K562 (cell line): ENCODE measurements around the gene TOM1. TPM values are rescaled to one million over a fixed set of nuclear protein-coding genes. Genes with fewer than 3 reads are reported as not detected.

ENCODE experiments used
- ATF7 ChIP-seq: fragments of 450-650 bp; IDR thresholded peaks from 2 replicates; pipeline ENCODE4 v1.7.1; 2014; ENCODE audit warnings: mild to moderate bottlenecking, moderate library complexity
- EGR1 ChIP-seq: fragments of 450-650 bp; conservative IDR thresholded peaks from 2 replicates; pipeline ENCODE4 v1.6.1; 2017; ENCODE audit warnings: mild to moderate bottlenecking
- FOXA1 ChIP-seq: fragments of 450-650 bp; IDR thresholded peaks from 2 replicates; pipeline ENCODE4 v1.6.1; 2016; ENCODE audit warnings: mild to moderate bottlenecking, borderline replicate concordance
- GABPA ChIP-seq: fragments of 200-800 bp; sonication (Bioruptor generic); conservative IDR thresholded peaks from 2 replicates; pipeline ENCODE4 v1.6.1; 2016; ENCODE audit warnings: low read depth, missing genetic modification characterization, missing compliant biosample characterization
- HMBOX1 ChIP-seq: sonication (generic); IDR thresholded peaks from 2 replicates; pipeline ENCODE4 v1.6.1; 2016
- MBD2 ChIP-seq: sonication (generic); IDR thresholded peaks from 2 replicates; pipeline ENCODE4 v1.6.1; 2016; ENCODE audit warnings: low read depth, borderline replicate concordance
- NFATC3 ChIP-seq: fragments of 450-650 bp; IDR thresholded peaks from 2 replicates; pipeline ENCODE4 v1.6.1; 2017; ENCODE audit warnings: mild to moderate bottlenecking
- NFE2 ChIP-seq: IDR thresholded peaks from 2 replicates; pipeline ENCODE4 v1.6.1; 2014; ENCODE audit warnings: antibody characterized with exemption, low read depth
- SMAD3 ChIP-seq: fragments of 450-650 bp; formaldehyde crosslinking; conservative IDR thresholded peaks from 2 replicates; pipeline ENCODE4 v1.4.0; 2020; ENCODE audit warnings: mild to moderate bottlenecking
- SPI1 ChIP-seq: IDR thresholded peaks from 2 replicates; pipeline ENCODE4 v1.6.1; 2011; ENCODE audit warnings: low read depth, low read length, control low read depth, borderline replicate concordance
- TAF9B ChIP-seq: fragments of 450-650 bp; IDR thresholded peaks from 2 replicates; pipeline ENCODE4 v1.6.1; 2018; ENCODE audit warnings: mild to moderate bottlenecking; ENCODE audit not compliant: partially characterized antibody
- ZNF407 ChIP-seq: fragments of 450-650 bp; IDR thresholded peaks from 2 replicates; pipeline ENCODE4 v1.6.1; 2016; ENCODE audit warnings: low read depth
- ZNF592 ChIP-seq: fragments of 450-650 bp; IDR thresholded peaks from 2 replicates; pipeline ENCODE4 v1.6.1; 2017; ENCODE audit warnings: antibody characterized with exemption, mild to moderate bottlenecking
- polyA plus RNA-seq, 8 experiments: library from polyadenylated mRNA; depleted of rRNA in 4 of 8; stranded (reverse) in 5 of 8; unstranded in 3 of 8; fragments of >200 nt; fragmentation: Nextera tagmentation in 2 of 8; fragmentation: Illumina TruSeq in 1 of 8; extraction: Ambion mirVana in 2 of 8; extraction: Trizol in 1 of 8; gene quantifications; 2 replicates each; pipeline versions ENCODE4 v1.2.1 to v1.2.3, GENCODE V29; 2011 to 2014; ENCODE audit warnings: inconsistent platforms in 1 of 8, missing spikeins in 1 of 8
- total RNA-seq, 7 experiments: library from RNA; depleted of rRNA in 6 of 7; stranded (reverse); fragments of >200 nt in 6 of 7; fragmentation: Illumina TruSeq in 2 of 7; extraction: Trizol in 2 of 7; gene quantifications; 2 replicates each; pipeline versions ENCODE4 v1.2.1 to v1.2.3, GENCODE V29; 2011 to 2021; ENCODE audit warnings: low replicate concordance in 1 of 7

TOM1 gene
- total and polyA plus RNA-seq, 9 of the 15 experiments (the other 6 are each of a cell fraction or from before 2014, with no cell fraction given) = 0.64 to 20.6 (median 12.0) TPM

- 0 out of 2 replicates have a peak, but pooled peaks have one; percentile 19 for TF ChIP-seq ZNF592
- peak; percentile 80; the same call in 1 of the 2 replicates for TF ChIP-seq NFATC3
- TF ChIP-seq ZNF407 = no peak
- no peak for TF ChIP-seq SMAD3 (CRISPR knock-in tag)
- peak; percentile 27; the same call in 1 of the 2 replicates for TF ChIP-seq GABPA
- TF ChIP-seq TAF9B = peak; percentile 25
- no peak for TF ChIP-seq MBD2
- peak; percentile 43; the same call in 1 of the 2 replicates for TF ChIP-seq ATF7
- no peak for TF ChIP-seq FOXA1
- TF ChIP-seq HMBOX1 = no peak
- 0 out of 2 replicates have a peak, but pooled peaks have one; percentile 36 for TF ChIP-seq SPI1
- TF ChIP-seq NFE2 = peak; percentile 50; the same call in 1 of the 2 replicates
- TF ChIP-seq EGR1 = peak; percentile 25; the same call in 1 of the 2 replicates
Observed at GRCh38 chr22:35301372-35301874, 1.7 kb downstream of the TOM1 start (continued).
